Stimulated activated CD4-positive, alpha-beta T cell treated with anti-CD3 and anti-CD28 coated beads, TNF-alpha, amount 100 ng/mL, for 24 hours (primary cell): ENCODE measurements around the gene MYO7B.

ENCODE experiments used
- DNase-seq, 3 experiments: peaks; one replicate each; pipeline ENCODE4 v3.0.0-alpha.2; 2020; ENCODE audit warnings: low read depth in 3 of 3

MYO7B gene

GRCh38 chr2:127648321-127648720 lies 112.8 kb downstream of the MYO7B start:
- DNase-seq = no peak

DNA sequence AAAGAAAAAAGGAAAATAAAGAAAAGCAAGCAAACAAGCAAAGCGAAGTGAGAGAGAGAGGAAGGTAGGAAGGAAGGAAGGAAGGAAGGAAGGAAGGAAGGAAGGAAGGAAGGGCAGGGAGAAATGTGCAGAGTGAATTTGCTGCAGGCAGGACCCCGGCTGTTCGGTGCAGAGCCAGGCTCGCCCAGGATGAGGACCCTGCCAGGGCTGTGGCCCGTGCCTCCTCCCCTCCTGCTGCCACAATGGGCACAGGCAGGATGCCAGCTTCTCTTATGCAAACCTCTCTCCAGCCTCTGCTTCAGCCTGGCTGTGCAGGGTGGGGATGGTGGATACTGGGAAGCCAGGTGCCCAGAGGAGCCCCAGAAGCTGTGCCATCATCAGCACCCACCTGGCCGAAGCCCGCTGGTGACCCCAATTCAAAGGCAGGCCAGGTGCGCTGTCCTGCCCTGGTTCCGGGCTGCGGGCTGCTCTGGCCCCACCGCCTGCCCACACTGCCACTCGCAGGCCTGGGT lies 113.7 kb downstream of the MYO7B start:
- no peak for DNase-seq

DNA sequence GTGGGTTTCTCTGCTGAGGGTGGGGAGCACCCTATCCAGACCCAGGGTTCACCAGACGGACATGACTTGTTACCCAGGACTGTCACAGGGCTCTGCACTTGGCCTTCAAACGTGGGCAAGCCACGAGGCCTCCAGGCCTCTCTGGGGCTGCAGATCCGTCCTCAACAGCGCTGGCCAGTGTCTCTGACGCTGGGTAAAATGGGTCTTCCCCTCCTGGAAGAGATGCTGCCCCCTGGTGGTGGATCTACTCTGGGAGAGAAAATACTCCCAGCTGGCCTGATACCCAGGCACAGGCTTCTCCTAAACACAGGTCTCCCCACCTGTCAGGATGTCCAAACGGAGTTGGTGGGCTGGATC lies 114.2 kb downstream of the MYO7B start:
- peak; percentile 76 to 85 (median 78) for DNase-seq

- DNase-seq = no peak
Measured at GRCh38 chr2:127650041-127650784, 114.7 kb downstream of the MYO7B start.

DNA sequence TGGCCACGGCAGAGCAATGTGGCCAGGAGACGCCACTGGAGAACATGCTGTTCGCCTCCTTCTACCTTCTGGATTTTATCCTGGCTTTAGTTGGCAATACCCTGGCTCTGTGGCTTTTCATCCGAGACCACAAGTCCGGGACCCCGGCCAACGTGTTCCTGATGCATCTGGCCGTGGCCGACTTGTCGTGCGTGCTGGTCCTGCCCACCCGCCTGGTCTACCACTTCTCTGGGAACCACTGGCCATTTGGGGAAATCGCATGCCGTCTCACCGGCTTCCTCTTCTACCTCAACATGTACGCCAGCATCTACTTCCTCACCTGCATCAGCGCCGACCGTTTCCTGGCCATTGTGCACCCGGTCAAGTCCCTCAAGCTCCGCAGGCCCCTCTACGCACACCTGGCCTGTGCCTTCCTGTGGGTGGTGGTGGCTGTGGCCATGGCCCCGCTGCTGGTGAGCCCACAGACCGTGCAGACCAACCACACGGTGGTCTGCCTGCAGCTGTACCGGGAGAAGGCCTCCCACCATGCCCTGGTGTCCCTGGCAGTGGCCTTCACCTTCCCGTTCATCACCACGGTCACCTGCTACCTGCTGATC lies 115.4 kb downstream of the MYO7B start:
- DNase-seq = no peak

DNA sequence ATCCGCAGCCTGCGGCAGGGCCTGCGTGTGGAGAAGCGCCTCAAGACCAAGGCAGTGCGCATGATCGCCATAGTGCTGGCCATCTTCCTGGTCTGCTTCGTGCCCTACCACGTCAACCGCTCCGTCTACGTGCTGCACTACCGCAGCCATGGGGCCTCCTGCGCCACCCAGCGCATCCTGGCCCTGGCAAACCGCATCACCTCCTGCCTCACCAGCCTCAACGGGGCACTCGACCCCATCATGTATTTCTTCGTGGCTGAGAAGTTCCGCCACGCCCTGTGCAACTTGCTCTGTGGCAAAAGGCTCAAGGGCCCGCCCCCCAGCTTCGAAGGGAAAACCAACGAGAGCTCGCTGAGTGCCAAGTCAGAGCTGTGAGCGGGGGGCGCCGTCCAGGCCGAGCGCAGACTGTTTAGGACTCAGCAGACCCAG lies 115.9 kb downstream of the MYO7B start:
- no peak for DNase-seq

DNA sequence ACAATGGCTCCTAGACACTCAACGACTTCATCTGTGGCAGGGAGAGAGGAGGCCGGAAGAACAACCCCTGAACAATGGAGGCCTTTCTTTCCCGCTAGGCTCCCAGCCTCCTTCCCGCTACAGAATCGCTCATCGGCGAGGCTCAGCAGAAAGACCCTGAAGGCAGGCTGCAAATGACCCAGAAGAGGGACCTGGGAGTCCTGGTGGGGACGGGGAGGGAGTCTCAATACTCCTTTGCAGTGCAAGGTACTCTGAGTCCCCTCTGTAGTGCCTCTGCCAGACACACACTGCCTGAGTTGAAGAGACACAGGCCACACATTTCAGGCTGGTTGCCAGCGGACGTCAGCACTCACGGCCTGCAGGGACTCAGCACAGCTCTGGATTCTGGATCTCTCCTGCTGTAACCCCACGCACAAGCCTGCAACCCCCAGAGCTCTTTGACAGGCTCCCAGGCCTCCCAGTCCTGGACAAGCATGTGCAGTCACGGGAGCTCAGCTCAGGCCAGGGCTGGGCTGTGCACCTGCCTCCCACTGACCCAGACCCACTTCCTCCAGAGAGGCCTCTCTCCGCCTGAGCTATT lies 116.6 kb downstream of the MYO7B start:
- DNase-seq = no peak

DNA sequence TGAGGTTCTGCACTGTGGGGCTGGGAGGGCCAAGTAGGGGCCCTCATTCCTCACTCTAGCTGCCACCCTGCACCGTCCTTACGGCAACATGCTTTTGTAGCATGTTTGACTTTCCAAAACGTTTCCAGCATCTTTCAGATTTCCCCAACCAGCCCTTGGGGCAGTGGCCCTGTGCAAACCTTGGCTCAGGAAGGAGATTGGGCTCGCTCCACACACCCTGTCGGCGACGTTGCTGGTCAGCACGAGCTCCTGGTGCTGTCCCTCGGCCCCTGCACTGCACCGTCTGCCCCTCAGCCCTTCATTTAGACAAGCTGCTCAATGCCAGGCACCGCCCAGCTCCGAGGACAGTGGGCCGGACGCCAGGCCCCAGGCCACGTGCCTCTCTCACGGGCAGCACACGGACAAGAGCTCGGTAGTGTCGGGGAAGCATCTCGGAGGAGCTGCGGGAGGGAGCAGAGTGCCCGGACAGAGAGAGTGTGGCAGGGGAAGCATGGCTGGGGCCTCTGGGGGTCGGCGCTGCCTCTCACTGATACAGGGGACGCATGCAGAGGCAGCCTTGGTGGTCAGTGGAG lies 117.4 kb downstream of the MYO7B start:
- DNase-seq = no peak

DNA sequence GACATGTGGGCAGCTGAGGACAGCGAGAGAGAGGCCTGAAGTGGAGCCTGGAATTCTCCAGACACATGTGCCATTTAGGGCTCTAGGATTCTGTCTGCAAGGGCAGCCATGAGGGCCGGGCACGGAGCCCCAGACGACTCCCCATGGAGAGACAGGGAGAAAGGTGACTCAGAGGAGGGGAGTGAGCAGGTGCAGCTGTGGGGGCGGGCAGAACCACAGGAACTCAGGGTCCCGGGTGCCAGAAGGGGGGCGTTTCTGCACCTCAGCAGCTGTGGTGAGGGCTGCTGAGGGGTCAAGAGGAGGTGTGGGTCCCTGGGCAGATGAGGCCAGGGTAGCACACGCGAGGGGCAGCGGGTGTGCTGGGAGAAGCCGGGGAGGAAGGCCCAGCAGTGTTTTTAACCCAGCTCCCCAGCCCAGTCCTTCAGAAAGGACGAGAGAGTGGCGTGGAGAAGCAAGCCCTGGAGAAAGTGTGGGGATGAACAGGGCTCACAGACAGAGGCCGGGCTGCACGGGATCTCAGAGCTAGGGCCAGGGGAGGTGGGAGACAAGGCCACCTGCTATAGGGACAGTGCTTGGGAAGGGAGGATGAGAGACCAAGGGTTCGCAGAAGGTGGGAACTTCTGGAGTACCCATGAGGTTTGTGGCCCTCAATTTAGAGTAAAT lies 118.1 kb downstream of the MYO7B start:
- no peak for DNase-seq

DNA sequence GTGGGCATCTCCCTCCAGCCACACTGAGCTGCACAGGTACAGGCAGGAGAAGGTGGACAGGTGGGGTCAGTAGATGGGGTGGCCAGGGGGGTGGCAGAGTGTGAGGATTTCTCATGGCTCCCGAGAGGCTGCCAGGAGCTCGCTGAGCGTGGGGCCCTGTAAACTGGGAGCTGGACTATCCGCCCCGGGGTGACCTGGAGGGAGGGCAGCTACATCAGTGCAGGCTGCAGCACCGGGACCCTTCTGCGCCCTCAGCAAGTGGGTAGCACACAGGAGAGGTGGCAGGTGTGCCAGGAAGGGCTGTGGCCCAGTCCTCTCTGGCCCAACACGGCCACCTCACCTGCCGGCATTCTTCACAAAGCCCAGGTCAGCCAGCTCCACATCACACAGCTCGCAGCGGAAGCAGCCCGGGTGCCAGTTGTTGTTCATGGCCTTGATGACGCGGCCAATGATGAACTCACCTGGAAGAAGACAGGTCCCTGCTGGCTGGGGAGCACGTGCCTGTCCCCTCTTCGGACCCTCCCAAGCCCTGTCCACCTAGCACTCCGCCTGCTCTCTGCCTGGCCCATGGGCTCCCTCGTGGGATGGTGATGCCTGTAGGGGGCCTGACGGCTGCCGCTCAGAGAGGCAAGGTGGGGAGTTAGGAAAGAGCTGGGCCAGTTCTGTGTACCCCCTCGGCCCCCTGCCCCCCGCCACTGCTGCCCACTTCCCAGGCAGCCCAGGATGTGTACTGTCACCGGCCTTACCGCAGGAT lies 118.8 kb downstream of the MYO7B start:
- no peak for DNase-seq

DNA sequence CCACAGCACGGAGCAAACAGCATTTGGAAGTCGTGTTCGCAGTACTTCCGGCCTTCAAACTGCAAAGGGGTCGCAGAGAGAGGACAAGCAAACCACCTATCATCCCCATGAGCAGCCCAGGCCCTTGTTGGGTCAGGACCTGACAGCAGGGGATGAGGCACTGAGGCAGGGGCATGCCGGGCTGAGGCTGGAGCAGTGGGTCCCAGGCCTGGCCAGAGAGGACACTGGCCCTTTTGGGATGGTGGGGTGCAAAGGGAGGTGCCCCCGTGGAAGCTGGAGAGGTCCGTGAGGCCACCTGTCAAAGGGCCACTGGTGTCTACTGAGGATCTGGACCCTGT lies 119.3 kb downstream of the MYO7B start:
- DNase-seq = no peak

DNA sequence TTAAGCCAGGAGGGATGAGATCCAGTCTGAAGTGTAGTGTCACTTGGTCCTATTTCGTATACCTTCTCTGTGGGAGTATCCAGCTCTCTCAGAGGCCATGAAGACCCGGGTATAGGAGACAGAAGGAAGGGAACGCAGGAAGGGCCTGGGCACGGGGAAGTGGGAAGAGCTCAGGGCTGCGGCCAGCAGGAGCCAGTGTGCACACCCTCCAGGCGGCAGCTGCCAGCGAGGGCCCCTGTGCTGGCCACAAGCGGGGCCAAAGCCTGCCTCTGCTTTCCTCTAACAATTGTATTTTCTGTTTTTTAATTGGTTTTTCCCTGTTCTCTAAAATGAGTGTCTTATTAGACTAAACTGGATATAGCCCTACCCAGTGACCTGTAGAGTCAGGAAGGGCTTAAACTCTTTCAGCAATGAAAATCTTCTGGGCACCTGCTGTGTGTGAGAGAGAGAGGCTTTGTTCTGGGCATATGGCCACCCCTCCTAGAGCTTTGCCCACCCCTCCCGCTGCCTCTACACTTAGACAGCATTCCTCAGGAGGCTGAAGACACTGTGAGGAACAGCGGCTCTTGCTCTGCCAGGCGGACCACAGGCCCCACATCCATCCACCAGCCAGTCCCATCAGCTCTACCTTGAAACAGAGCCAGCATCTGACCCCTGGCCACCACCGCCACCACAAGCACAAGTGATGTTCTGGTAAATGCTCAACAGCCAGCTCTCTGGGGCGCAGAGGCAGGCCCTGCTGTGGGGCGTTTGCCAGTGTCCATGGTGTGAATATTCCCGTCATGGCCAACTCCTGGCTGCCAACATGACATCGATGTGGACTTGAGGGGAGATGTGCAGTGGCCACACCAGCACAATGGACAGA lies 120.0 kb downstream of the MYO7B start:
- DNase-seq = no peak

GRCh38 chr2:127656569-127657231 lies 121.2 kb downstream of the MYO7B start:
- no peak for DNase-seq

DNA sequence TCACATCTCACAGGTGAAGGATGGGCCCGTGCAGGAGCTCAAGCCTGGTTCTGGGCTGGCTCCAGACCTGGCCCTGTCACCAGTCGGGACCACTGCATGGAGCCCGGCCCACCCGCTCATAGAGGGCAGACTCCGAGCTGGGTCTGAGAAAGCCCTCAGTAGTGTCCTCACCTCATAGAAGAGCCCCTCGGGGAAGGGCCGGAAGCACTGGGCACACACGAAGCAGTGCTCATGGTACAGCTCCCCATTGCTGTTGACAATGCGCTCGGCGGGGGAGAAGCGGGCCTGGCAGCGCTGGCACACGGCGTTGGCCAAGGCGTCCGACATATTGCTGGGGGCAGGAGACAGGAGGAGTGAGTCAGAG lies 121.7 kb downstream of the MYO7B start:
- DNase-seq = no peak

DNA sequence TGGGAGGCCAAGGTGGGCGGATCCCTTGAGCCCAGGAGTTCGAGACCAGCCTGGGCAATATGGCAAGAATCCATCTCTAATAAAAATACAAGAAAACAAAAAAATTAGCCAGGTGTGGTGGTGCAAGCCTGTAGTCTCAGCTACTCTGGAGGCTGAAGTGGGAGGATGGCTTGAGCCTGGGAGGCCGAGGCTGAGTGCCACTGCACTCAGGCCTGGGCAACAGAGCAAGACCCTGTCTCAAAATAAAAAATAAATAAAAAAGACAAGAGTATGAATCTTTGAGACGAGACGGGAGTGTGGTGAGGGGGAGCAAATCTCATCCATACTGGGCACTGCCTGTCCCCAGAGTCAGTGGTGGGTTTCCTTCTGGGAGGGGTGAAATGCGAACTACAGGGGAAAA lies 122.7 kb downstream of the MYO7B start:
- no peak for DNase-seq

- no peak for DNase-seq
Measured at GRCh38 chr2:127658641-127659407, 123.3 kb downstream of the MYO7B start.

DNA sequence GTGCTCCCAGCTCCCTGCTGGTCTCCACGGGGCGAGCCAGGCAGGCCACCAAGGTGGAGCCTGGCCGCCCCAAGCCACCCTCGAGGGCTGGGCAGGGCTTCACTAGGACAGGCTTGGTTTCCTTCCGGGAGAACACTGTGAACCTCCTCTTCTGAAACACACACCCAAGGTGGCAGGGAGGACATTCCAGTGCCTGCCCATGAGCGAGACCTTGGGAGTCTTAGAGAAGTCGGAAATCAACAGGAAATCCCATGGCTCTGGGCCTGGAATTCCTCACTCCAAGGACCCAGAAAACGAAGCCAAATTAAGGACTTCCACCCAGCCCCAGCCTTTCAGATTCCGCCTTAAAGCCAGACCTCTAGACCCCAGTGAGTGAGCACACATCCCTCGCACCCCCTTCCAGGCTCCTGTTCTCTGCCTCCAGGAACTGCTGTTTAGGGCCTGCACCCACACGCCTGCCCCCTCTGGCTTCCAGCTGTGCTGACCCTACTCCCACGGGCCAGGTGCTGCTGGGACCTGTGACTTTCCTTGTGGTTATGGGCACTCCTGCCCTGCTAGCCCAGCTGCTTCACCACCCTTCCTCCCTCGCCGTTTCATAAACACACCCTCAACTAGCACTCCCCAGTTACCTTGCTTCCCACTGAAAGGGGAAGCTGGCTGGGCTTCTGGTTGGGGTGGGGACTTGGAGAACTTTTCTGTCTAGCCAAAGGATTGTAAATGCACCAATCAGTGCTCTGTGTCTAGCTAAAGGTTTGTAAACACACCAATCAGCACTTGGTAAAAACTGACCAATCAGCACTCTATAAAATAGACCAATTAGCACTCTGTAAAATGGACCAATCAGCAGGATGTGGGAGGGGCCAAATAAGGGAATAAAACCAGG lies 124.2 kb downstream of the MYO7B start:
- no peak for DNase-seq

DNA sequence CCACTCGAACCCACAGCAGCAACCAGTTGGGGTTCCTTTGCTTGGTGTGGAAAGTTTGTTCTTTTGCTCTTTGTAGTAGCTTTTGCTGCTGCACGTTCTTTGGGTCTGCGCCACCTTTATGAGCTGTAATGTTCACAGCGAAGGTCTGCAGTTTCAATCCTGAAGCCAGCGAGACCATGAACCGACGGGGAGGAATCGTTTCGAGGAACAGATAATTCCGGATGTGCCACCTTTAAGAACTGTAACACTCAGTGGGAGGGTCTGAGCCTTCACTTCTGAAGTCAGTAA lies 124.8 kb downstream of the MYO7B start:
- no peak for DNase-seq
